HepG2 (cell line): Measurements from ENCODE around the gene BASP1. TPM values are rescaled to one million over a fixed set of nuclear protein-coding genes. Genes with fewer than 3 reads are reported as not detected.

Source experiments
- ATAC-seq: fragments of 200-7000 bp; cut with Tn5 transposase; 3 replicates; pipeline ENCODE4 v1.9.1; 2020; ENCODE audit warnings: mild to moderate bottlenecking, moderate library complexity
- BruUV-seq: library from RNA; stranded (reverse); fragments of 400-500 nt; replicated peaks from 2 replicates; lab custom pipeline; 2021; lab: Mats Ljungman, UMichigan
- CTCF ChIA-PET: fragments of 300-600 bp; formaldehyde crosslinking; extraction: SDS; loops from one replicate; lab custom pipeline; 2021; ENCODE audit warnings: low total read pairs, inconsistent platforms, low intra/inter-chr PET ratio; lab: Yijun Ruan, JAX
- POLR2A ChIA-PET: fragments of 350-600 bp; sonication (Branson Sonifier 250); formaldehyde crosslinking; loops from one replicate; lab custom pipeline; 2020; ENCODE audit warnings: antibody characterized with exemption, inconsistent platforms; lab: Yijun Ruan, JAX
- DNase-seq: peaks from one replicate; pipeline ENCODE4 v3.0.0-alpha.2; 2015; ENCODE audit warnings: low spot score
- FAIRE-seq: peaks from 3 replicates; lab custom pipeline; 2011; peaks lifted over from hg19 to GRCh38; lab: Jason Lieb, UNC
- H2AFZ ChIP-seq: one replicate; pipeline ENCODE4 v1.6.1; 2011; ENCODE audit warnings: low read length, inconsistent platforms
- H3K27ac ChIP-seq: fragments of 300-600 bp; 3 replicates; pipeline ENCODE4 v1.8.0; 2011; ENCODE audit warnings: mixed run types, mild to moderate bottlenecking, mixed read lengths, low read length, inconsistent platforms; ENCODE audit not compliant: insufficient read depth; ENCODE audit errors: extremely low read length
- H3K27me3 ChIP-seq, 2 experiments: fragments of 200-600 bp in 1 of 2; 2 replicates in 1 of 2; 3 replicates in 1 of 2; pipeline versions ENCODE4 v1.6.0 to v1.8.0; 2011; ENCODE audit warnings: low read length in 2 of 2, mild to moderate bottlenecking in 2 of 2, moderate library complexity in 2 of 2, inconsistent platforms in 1 of 2; ENCODE audit not compliant: insufficient read depth in 2 of 2, control insufficient read depth in 1 of 2
- H3K36me3 ChIP-seq, 2 experiments: fragments of 200-600 bp in 1 of 2; replicated peaks in 1 of 2; 2 replicates in 1 of 2; 3 replicates in 1 of 2; pipeline versions ENCODE4 v1.5.1 to v1.8.0; 2011; ENCODE audit warnings: low read length in 2 of 2, inconsistent platforms in 1 of 2; ENCODE audit not compliant: insufficient read depth in 2 of 2, control insufficient read depth in 1 of 2
- H3K4me1 ChIP-seq: 2 replicates; pipeline ENCODE4 v1.5.1; 2012; ENCODE audit warnings: low read length, inconsistent platforms; ENCODE audit not compliant: insufficient read depth
- H3K4me2 ChIP-seq: 2 replicates; pipeline ENCODE4 v1.6.0; 2011; ENCODE audit warnings: low read depth, low read length, inconsistent platforms
- H3K4me3 ChIP-seq, 3 experiments: fragments of 200-600 bp in 1 of 3; sonication (generic), shearing (Covaris generic) in 1 of 3; replicated peaks in 1 of 3; 2 replicates each; pipeline ENCODE4 v1.5.1; 2011 to 2016; ENCODE audit warnings: low read length in 3 of 3, inconsistent platforms in 2 of 3, low read depth in 2 of 3, mild to moderate bottlenecking in 2 of 3, control low read depth in 1 of 3, mixed read lengths in 1 of 3; ENCODE audit not compliant: insufficient read depth in 1 of 3
- H3K79me2 ChIP-seq: one replicate; pipeline ENCODE4 v1.6.1; 2011; ENCODE audit warnings: low read length, inconsistent platforms; ENCODE audit not compliant: insufficient read depth
- H3K9ac ChIP-seq: 2 replicates; pipeline ENCODE4 v1.6.0; 2011; ENCODE audit warnings: mild to moderate bottlenecking, low read depth, low read length, inconsistent platforms; ENCODE audit not compliant: insufficient read depth
- H3K9me3 ChIP-seq: 2 replicates; pipeline ENCODE4 v1.5.1; 2012; ENCODE audit warnings: mild to moderate bottlenecking, low read length
- H4K20me1 ChIP-seq: 2 replicates; pipeline ENCODE4 v1.6.0; 2011; ENCODE audit warnings: inconsistent platforms, mild to moderate bottlenecking, low read length, moderate library complexity; ENCODE audit not compliant: insufficient read depth
- RXRA ChIP-seq: sonication (generic); formaldehyde crosslinking; IDR thresholded peaks from 2 replicates; pipeline ENCODE4 v1.5.1; 2020; ENCODE audit warnings: missing genetic modification reagents
- SP5 ChIP-seq: IDR thresholded peaks from 2 replicates; pipeline ENCODE4 v1.6.1; 2016; ENCODE audit warnings: low read depth, borderline replicate concordance
- ZNF550 ChIP-seq: sonication (generic); formaldehyde crosslinking; IDR thresholded peaks from 2 replicates; pipeline ENCODE4 v1.4.0; 2020; ENCODE audit warnings: mild to moderate bottlenecking, missing genetic modification reagents, borderline replicate concordance
- ZZZ3 ChIP-seq: sonication (generic); formaldehyde crosslinking; IDR thresholded peaks from 2 replicates; pipeline ENCODE4 v1.4.0; 2020; ENCODE audit warnings: missing genetic modification reagents, mild to moderate bottlenecking, borderline replicate concordance
- WGBS: methylation state at CpG from one replicate; pipeline ENCODE4 v1.1.6; 2017; ENCODE audit warnings: low lambda C conversion rate; 5-methylcytosine and 5-hydroxymethylcytosine counted together
- in situ Hi-C: cut with HindIII; loops from 2 replicates; pipeline ENCODE4 v1.10.0; 2017; ENCODE audit warnings: low pct_unique_long_range_greater_than_20kb; ENCODE audit not compliant: extremely low pct_ligation_motif_present
- intact Hi-C: fragments of 100-400 bp; cut with micrococcal nuclease; formaldehyde crosslinking; loops from one replicate; pipeline ENCODE4 v1.10.0; 2022; ENCODE audit not compliant: unreplicated experiment
- polyA plus RNA-seq, 8 experiments: library from polyadenylated mRNA; depleted of rRNA in 3 of 8; stranded (reverse) in 7 of 8; unstranded in 1 of 8; fragments of >200 nt; fragmentation: Illumina TruSeq in 4 of 8; extraction: Trizol in 4 of 8; gene quantifications; 2 replicates each; pipeline versions ENCODE4 v1.2.1 to v1.2.3, GENCODE V29; 2011 to 2016; ENCODE audit warnings: low read depth in 4 of 8, missing spikeins in 1 of 8, mixed read lengths in 1 of 8; ENCODE audit not compliant: insufficient read depth in 1 of 8
- total RNA-seq, 5 experiments: library from RNA; depleted of rRNA; stranded (reverse); fragments of >200 nt; fragmentation: Illumina TruSeq; extraction: Trizol; gene quantifications; 2 replicates each; pipeline ENCODE4 v1.2.3, GENCODE V29; 2016; ENCODE audit warnings: low read depth in 1 of 5
- TF ChIP-seq, protein P1 (sequence below): sonication (generic); formaldehyde crosslinking; IDR thresholded peaks from 2 replicates; pipeline ENCODE4 v1.9.0; 2022; ENCODE audit warnings: low read depth, missing genetic modification reagents

BASP1 gene
- total and polyA plus RNA-seq, 2 of the 13 experiments (the other 11 are each of a cell fraction or from before 2014, with no cell fraction given): 0.04 TPM; not detected in 1

GRCh38 chr5:17308326-17309065 is 91.1 kb downstream of the BASP1 start:
- no TSS peak for BruUV-seq
- CTCF ChIA-PET: no interaction called here
- Histone ChIP-seq H3K79me2 (no peaks in the 10 kb centered on the region), H3K9ac (no peak overlapping the region), H3K4me2 (no peak overlapping the region), H4K20me1 (no peaks in the 10 kb centered on the region), H3K36me3 (no peaks in the 10 kb centered on the region), H3K27ac (no peak overlapping the region), H2AFZ (no peak overlapping the region), H3K4me3 (no peak overlapping the region), H3K27me3 (no peaks in the 10 kb centered on the region; a peak in 1 of 5 replicates), H3K9me3 (no peaks in the 10 kb centered on the region), H3K4me1 (no peaks in the 10 kb centered on the region)
- no peak for TF ChIP-seq ZZZ3 (CRISPR knock-in tag)
- TF ChIP-seq, protein P1, sequence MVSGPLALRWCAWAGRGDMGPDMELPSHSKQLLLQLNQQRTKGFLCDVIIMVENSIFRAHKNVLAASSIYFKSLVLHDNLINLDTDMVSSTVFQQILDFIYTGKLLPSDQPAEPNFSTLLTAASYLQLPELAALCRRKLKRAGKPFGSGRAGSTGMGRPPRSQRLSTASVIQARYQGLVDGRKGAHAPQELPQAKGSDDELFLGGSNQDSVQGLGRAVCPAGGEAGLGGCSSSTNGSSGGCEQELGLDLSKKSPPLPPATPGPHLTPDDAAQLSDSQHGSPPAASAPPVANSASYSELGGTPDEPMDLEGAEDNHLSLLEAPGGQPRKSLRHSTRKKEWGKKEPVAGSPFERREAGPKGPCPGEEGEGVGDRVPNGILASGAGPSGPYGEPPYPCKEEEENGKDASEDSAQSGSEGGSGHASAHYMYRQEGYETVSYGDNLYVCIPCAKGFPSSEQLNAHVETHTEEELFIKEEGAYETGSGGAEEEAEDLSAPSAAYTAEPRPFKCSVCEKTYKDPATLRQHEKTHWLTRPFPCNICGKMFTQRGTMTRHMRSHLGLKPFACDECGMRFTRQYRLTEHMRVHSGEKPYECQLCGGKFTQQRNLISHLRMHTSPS (CRISPR knock-in tag): no peak
- DNase-seq (no peak), FAIRE-seq (no peak), ATAC-seq (no peak)
- POLR2A ChIA-PET: no interaction called here
- intact Hi-C loops (no loop called here), in situ Hi-C loops (no loop called here)
- 30% methylated on average over 9 of the region's 9 CpGs for WGBS

DNA sequence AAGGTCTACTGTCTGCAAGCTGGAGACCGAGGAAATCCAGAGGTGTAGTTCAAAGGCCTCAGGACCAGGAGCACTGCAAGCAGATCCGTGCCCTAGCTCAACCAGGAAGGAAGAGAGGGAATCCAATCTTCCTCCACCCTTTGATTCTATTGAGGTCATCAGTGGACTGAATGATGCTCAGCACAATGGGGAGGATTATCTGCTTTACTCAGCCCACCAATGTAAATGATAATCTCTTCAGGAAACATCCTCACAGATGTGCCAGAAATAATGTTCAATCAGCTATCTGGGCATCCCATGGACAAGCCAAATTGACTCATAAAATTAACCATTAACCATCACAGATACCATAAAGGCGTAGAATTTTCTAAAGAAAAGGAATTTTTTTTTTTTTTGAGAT is 92.0 kb downstream of the BASP1 start:
- ChIA-PET CTCF (no interaction called here), POLR2A (no interaction called here)
- TF ChIP-seq RXRA (CRISPR knock-in tag) (no peak), ZNF550 (CRISPR knock-in tag) (no peak), SP5 (CRISPR knock-in tag) (no peak)
- Histone ChIP-seq H3K27me3 (no peaks in the 10 kb centered on the region; a peak in 1 of 5 replicates), H3K4me2 (no peak overlapping the region), H3K36me3 (no peaks in the 10 kb centered on the region), H3K4me3 (no peak overlapping the region), H3K4me1 (no peaks in the 10 kb centered on the region), H4K20me1 (no peaks in the 10 kb centered on the region), H3K9ac (no peak overlapping the region), H3K79me2 (no peaks in the 10 kb centered on the region), H3K9me3 (no peaks in the 10 kb centered on the region), H2AFZ (no peak overlapping the region), H3K27ac (no peak overlapping the region)
- in situ Hi-C loops (no loop called here), intact Hi-C loops (no loop called here)
- no TSS peak for BruUV-seq
- no peak for FAIRE-seq
- WGBS: 22% methylated on average over 3 of the region's 3 CpGs
- DNase-seq: no peak
- no peak for ATAC-seq
